SK-N-SH treated with all-trans-retinoic acid at 6 μM for 48 hours (cell line): ENCODE measurements around the gene TMEM131L.

Experiments
- ATAC-seq: fragments of 200-7000 bp; cut with Tn5 transposase; 3 replicates; pipeline ENCODE4 v1.9.1; 2020; ENCODE audit warnings: mild to moderate bottlenecking, moderate library complexity
- ARNTL ChIP-seq: fragments of 450-650 bp; formaldehyde crosslinking; IDR thresholded peaks from 2 replicates; pipeline ENCODE4 v1.5.0; 2020; ENCODE audit warnings: low read depth, mild to moderate bottlenecking, moderate library complexity, borderline replicate concordance
- BACH2 ChIP-seq: fragments of 250-450 bp; sonication (Bioruptor Pico); IDR thresholded peaks from 2 replicates; pipeline ENCODE4 v1.9.0; 2021; ENCODE audit warnings: mild to moderate bottlenecking, borderline replicate concordance
- CREB5 ChIP-seq: fragments of 250-450 bp; sonication (Bioruptor Pico); IDR thresholded peaks from 2 replicates; pipeline ENCODE4 v1.5.1; 2020; ENCODE audit warnings: low read depth, mild to moderate bottlenecking, moderate library complexity
- CSDC2 ChIP-seq: fragments of 250-450 bp; sonication (Bioruptor Pico); IDR thresholded peaks from 2 replicates; pipeline ENCODE4 v1.5.0; 2020; ENCODE audit warnings: mild to moderate bottlenecking, moderate library complexity
- ESRRG ChIP-seq: fragments of 250-450 bp; sonication (Bioruptor Pico); IDR thresholded peaks from 2 replicates; pipeline ENCODE4 v1.6.1; 2021; ENCODE audit warnings: mild to moderate bottlenecking
- GLIS3 ChIP-seq: fragments of 250-450 bp; sonication (Bioruptor Pico); IDR thresholded peaks from 2 replicates; pipeline ENCODE4 v1.5.0; 2020; ENCODE audit warnings: mild to moderate bottlenecking, moderate library complexity
- ISL1 ChIP-seq: fragments of 250-450 bp; sonication (Bioruptor Pico); IDR thresholded peaks from 2 replicates; pipeline ENCODE4 v2.1.2; 2022; ENCODE audit warnings: mild to moderate bottlenecking, moderate library complexity
- OSR1 ChIP-seq: fragments of 250-450 bp; sonication (Bioruptor Pico); IDR thresholded peaks from 2 replicates; pipeline ENCODE4 v1.8.0; 2022; ENCODE audit warnings: moderate library complexity, mild to moderate bottlenecking, inconsistent platforms
- POU6F1 ChIP-seq: fragments of 250-450 bp; sonication (Bioruptor Pico); IDR thresholded peaks from 2 replicates; pipeline ENCODE4 v1.8.0; 2021; ENCODE audit warnings: low read depth, mild to moderate bottlenecking, moderate library complexity, borderline replicate concordance
- PPARA ChIP-seq: fragments of 250-450 bp; sonication (Bioruptor Pico); IDR thresholded peaks from 2 replicates; pipeline ENCODE4 v1.5.0; 2020; ENCODE audit warnings: mild to moderate bottlenecking, borderline replicate concordance
- RARB ChIP-seq: fragments of 250-450 bp; sonication (Bioruptor Pico); IDR thresholded peaks from 2 replicates; pipeline ENCODE4 v1.8.0; 2021; ENCODE audit warnings: mild to moderate bottlenecking, moderate library complexity
- SNAI2 ChIP-seq: fragments of 250-450 bp; sonication (Bioruptor Pico); IDR thresholded peaks from 2 replicates; pipeline ENCODE4 v1.5.0; 2020; ENCODE audit warnings: mild to moderate bottlenecking, moderate library complexity
- TOX ChIP-seq: fragments of 250-450 bp; sonication (Bioruptor Pico); IDR thresholded peaks from 2 replicates; pipeline ENCODE4 v1.8.0; 2021; ENCODE audit warnings: mild to moderate bottlenecking, moderate library complexity, borderline replicate concordance
- ZC3H10 ChIP-seq: fragments of 250-450 bp; sonication (Bioruptor Pico); IDR thresholded peaks from 2 replicates; pipeline ENCODE4 v1.5.1; 2021; ENCODE audit warnings: mild to moderate bottlenecking, moderate library complexity
- ZFP3 ChIP-seq: fragments of 250-450 bp; sonication (Bioruptor Pico); IDR thresholded peaks from 2 replicates; pipeline ENCODE4 v1.5.0; 2020; ENCODE audit warnings: mild to moderate bottlenecking, moderate library complexity
- ZFP30 ChIP-seq: fragments of 450-650 bp; formaldehyde crosslinking; IDR thresholded peaks from 2 replicates; pipeline ENCODE4 v1.5.0; 2022; ENCODE audit warnings: mild to moderate bottlenecking, moderate library complexity
- ZNF565 ChIP-seq: fragments of 450-650 bp; formaldehyde crosslinking; conservative IDR thresholded peaks from 2 replicates; pipeline ENCODE4 v1.5.0; 2020; ENCODE audit warnings: low read depth, mild to moderate bottlenecking, moderate library complexity
- ZNF70 ChIP-seq: fragments of 450-650 bp; formaldehyde crosslinking; IDR thresholded peaks from 2 replicates; pipeline ENCODE4 v1.5.0; 2020; ENCODE audit warnings: mild to moderate bottlenecking, moderate library complexity
- ZNF8 ChIP-seq: fragments of 450-650 bp; formaldehyde crosslinking; IDR thresholded peaks from 2 replicates; pipeline ENCODE4 v1.5.0; 2020; ENCODE audit warnings: mild to moderate bottlenecking, moderate library complexity
- TF ChIP-seq, protein P1 (sequence below): fragments of 250-450 bp; sonication (Bioruptor Pico); IDR thresholded peaks from 2 replicates; pipeline ENCODE4 v1.5.0; 2020; ENCODE audit warnings: mild to moderate bottlenecking, moderate library complexity
- TF ChIP-seq, protein P2 (sequence below): fragments of 250-450 bp; sonication (Bioruptor Pico); IDR thresholded peaks from 2 replicates; pipeline ENCODE4 v1.5.1; 2021; ENCODE audit warnings: mild to moderate bottlenecking, moderate library complexity
- TF ChIP-seq, protein P3 (sequence below): fragments of 250-450 bp; sonication (Bioruptor Pico); IDR thresholded peaks from 2 replicates; pipeline ENCODE4 v1.8.0; 2020; ENCODE audit warnings: mild to moderate bottlenecking, moderate library complexity, borderline replicate concordance

Gene TMEM131L

DNA sequence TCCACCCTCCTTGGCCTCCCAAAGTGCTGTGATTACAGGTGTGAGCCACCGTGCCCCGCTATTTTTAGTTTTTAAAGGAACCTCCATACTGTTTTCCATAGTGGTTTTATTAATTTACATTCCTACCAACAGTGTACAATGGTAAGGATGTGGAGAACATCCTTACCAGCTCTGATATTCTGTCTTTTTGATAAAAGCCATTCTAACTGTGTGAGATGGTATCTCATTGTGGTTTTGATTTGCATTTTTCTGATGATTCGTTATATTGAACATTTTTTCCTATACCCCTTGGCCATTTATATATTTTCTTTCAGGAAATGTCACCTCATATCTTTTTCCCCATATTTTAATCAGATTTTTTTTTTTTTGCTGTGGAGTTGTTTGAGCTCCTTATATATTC lies 203.7 kb downstream of the TMEM131L start:
- ATAC-seq = no peak
- no peak for TF ChIP-seq SNAI2 (CRISPR knock-in tag)
- TF ChIP-seq RARB (CRISPR knock-in tag) = no peak
- TF ChIP-seq ESRRG (CRISPR knock-in tag) = no peak
- no peak for TF ChIP-seq PPARA (CRISPR knock-in tag)
- no peak for TF ChIP-seq GLIS3 (CRISPR knock-in tag)
- no peak for TF ChIP-seq ZNF8 (CRISPR knock-in tag)
- TF ChIP-seq ARNTL (CRISPR knock-in tag) = no peak
- no peak for TF ChIP-seq ZFP30
- TF ChIP-seq TOX (CRISPR knock-in tag) = no peak

DNA sequence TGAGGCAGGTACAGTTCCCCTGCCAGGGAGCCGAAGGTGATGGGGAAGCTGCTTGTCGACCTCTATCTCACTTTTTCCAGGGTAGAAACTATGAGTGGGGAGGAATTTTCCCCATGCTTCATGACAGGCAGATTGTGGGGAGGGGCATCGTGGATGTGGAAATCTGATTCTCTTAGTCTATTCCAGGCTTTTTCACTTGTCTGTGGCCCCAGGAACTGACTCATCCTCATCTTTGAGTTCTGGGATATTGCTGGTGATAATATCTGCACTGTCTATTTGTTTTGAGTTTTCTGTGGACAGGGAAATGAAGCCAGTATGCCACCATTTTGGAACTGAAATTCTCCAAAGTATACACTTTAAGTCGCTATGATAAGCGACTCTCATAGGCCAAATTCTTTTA lies 210.3 kb downstream of the TMEM131L start:
- ATAC-seq = peak; percentile 62
- no peak for TF ChIP-seq CREB5
- TF ChIP-seq GLIS3 (CRISPR knock-in tag) = no peak
- no peak for TF ChIP-seq OSR1 (CRISPR knock-in tag)
- no peak for TF ChIP-seq CSDC2 (CRISPR knock-in tag)
- no peak for TF ChIP-seq ZFP3 (CRISPR knock-in tag)
- TF ChIP-seq ARNTL (CRISPR knock-in tag) = no peak
- TF ChIP-seq, protein P1, sequence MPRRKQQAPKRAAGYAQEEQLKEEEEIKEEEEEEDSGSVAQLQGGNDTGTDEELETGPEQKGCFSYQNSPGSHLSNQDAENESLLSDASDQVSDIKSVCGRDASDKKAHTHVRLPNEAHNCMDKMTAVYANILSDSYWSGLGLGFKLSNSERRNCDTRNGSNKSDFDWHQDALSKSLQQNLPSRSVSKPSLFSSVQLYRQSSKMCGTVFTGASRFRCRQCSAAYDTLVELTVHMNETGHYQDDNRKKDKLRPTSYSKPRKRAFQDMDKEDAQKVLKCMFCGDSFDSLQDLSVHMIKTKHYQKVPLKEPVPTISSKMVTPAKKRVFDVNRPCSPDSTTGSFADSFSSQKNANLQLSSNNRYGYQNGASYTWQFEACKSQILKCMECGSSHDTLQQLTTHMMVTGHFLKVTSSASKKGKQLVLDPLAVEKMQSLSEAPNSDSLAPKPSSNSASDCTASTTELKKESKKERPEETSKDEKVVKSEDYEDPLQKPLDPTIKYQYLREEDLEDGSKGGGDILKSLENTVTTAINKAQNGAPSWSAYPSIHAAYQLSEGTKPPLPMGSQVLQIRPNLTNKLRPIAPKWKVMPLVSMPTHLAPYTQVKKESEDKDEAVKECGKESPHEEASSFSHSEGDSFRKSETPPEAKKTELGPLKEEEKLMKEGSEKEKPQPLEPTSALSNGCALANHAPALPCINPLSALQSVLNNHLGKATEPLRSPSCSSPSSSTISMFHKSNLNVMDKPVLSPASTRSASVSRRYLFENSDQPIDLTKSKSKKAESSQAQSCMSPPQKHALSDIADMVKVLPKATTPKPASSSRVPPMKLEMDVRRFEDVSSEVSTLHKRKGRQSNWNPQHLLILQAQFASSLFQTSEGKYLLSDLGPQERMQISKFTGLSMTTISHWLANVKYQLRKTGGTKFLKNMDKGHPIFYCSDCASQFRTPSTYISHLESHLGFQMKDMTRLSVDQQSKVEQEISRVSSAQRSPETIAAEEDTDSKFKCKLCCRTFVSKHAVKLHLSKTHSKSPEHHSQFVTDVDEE (CRISPR knock-in tag) = no peak
- TF ChIP-seq, protein P2, sequence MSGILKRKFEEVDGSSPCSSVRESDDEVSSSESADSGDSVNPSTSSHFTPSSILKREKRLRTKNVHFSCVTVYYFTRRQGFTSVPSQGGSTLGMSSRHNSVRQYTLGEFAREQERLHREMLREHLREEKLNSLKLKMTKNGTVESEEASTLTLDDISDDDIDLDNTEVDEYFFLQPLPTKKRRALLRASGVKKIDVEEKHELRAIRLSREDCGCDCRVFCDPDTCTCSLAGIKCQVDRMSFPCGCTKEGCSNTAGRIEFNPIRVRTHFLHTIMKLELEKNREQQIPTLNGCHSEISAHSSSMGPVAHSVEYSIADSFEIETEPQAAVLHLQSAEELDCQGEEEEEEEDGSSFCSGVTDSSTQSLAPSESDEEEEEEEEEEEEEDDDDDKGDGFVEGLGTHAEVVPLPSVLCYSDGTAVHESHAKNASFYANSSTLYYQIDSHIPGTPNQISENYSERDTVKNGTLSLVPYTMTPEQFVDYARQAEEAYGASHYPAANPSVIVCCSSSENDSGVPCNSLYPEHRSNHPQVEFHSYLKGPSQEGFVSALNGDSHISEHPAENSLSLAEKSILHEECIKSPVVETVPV (CRISPR knock-in tag) = no peak
- no peak for TF ChIP-seq ZNF70 (CRISPR knock-in tag)
- TF ChIP-seq ZNF8 (CRISPR knock-in tag) = no peak
- TF ChIP-seq, all 23 proteins: peak for 0

DNA sequence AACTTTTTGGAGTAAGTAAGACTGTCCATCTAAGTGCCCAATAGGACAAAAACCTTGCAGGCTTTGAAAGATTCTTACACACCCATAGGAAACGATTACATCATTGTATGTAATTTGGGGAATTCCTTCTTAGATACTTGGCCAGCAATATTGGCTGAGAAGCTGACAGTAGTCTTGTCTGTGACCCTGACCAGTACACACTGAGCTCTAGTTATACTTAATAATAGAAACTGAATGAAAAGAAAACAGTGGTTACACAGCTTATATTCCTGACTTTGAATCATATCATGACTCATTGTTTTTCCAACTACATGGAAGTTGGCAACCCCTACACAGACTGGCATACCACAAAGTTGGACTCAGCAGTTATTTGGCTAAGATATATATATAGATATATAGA lies 210.8 kb downstream of the TMEM131L start:
- peak; percentile 98 for ATAC-seq
- TF ChIP-seq ISL1 (CRISPR knock-in tag) = peak; percentile 58
- 0 out of 2 replicates have a peak, but pooled peaks have one; percentile 50 for TF ChIP-seq CREB5
- TF ChIP-seq, protein P1 (CRISPR knock-in tag) = no peak

GRCh38 chr4:153679486-153679885 lies 213.3 kb downstream of the TMEM131L start:
- ATAC-seq = no peak
- TF ChIP-seq ZNF565 (CRISPR knock-in tag) (no peak), BACH2 (no peak), ZNF8 (CRISPR knock-in tag) (no peak), ZFP3 (CRISPR knock-in tag) (no peak), ZC3H10 (CRISPR knock-in tag) (no peak), POU6F1 (CRISPR knock-in tag) (no peak), SNAI2 (CRISPR knock-in tag) (no peak), RARB (CRISPR knock-in tag) (no peak), PPARA (CRISPR knock-in tag) (no peak), ESRRG (CRISPR knock-in tag) (no peak), ARNTL (CRISPR knock-in tag) (no peak)
- TF ChIP-seq, protein P3, sequence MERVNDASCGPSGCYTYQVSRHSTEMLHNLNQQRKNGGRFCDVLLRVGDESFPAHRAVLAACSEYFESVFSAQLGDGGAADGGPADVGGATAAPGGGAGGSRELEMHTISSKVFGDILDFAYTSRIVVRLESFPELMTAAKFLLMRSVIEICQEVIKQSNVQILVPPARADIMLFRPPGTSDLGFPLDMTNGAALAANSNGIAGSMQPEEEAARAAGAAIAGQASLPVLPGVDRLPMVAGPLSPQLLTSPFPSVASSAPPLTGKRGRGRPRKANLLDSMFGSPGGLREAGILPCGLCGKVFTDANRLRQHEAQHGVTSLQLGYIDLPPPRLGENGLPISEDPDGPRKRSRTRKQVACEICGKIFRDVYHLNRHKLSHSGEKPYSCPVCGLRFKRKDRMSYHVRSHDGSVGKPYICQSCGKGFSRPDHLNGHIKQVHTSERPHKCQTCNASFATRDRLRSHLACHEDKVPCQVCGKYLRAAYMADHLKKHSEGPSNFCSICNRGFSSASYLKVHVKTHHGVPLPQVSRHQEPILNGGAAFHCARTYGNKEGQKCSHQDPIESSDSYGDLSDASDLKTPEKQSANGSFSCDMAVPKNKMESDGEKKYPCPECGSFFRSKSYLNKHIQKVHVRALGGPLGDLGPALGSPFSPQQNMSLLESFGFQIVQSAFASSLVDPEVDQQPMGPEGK = no peak
